Loucy (cell line): Measurements from ENCODE around the gene BDKRB1.

Experiments used
- H2AFZ ChIP-seq: fragments of 200-600 bp; sonication (generic); 2 replicates; pipeline ENCODE4 v1.6.0; 2016; ENCODE audit warnings: antibody characterized with exemption, mild to moderate bottlenecking, low read length, moderate library complexity
- H3F3A ChIP-seq: fragments of 200-600 bp; 2 replicates; pipeline ENCODE4 v1.6.0; 2016; ENCODE audit warnings: antibody characterized with exemption, low read depth, mild to moderate bottlenecking
- H3K27me3 ChIP-seq: fragments of 200-600 bp; sonication (generic); 2 replicates; pipeline ENCODE4 v1.6.1; 2014; ENCODE audit warnings: low read length, mild to moderate bottlenecking; ENCODE audit not compliant: insufficient read depth, poor library complexity, severe bottlenecking
- H3K36me3 ChIP-seq: fragments of 200-600 bp; sonication (generic); 2 replicates; pipeline ENCODE4 v1.6.1; 2016; ENCODE audit warnings: low read length; ENCODE audit not compliant: insufficient read depth
- H3K4me1 ChIP-seq: fragments of 200-600 bp; sonication (generic); 2 replicates; pipeline ENCODE4 v1.5.1; 2014; ENCODE audit warnings: low read length, mild to moderate bottlenecking; ENCODE audit not compliant: insufficient read depth, poor library complexity, severe bottlenecking
- H3K4me2 ChIP-seq: fragments of 200-600 bp; sonication (generic); 2 replicates; pipeline ENCODE4 v1.6.0; 2014; ENCODE audit warnings: antibody characterized with exemption, low read length, low read depth, mild to moderate bottlenecking; ENCODE audit not compliant: poor library complexity, severe bottlenecking
- H3K4me3 ChIP-seq: fragments of 200-600 bp; sonication (generic); 2 replicates; pipeline ENCODE4 v1.5.1; 2014; ENCODE audit warnings: low read length, mild to moderate bottlenecking, mixed read lengths; ENCODE audit not compliant: poor library complexity, severe bottlenecking
- H3K79me2 ChIP-seq: fragments of 200-600 bp; sonication (generic); 2 replicates; pipeline ENCODE4 v1.6.1; 2014; ENCODE audit warnings: low read length; ENCODE audit not compliant: insufficient read depth
- H3K9ac ChIP-seq: fragments of 200-600 bp; sonication (generic); 2 replicates; pipeline ENCODE4 v1.6.0; 2014; ENCODE audit warnings: mild to moderate bottlenecking, low read depth, low read length, moderate library complexity; ENCODE audit not compliant: poor library complexity, severe bottlenecking
- H3K9me2 ChIP-seq: fragments of 200-600 bp; sonication (generic); replicated peaks from 2 replicates; pipeline ENCODE4 v1.6.1; 2016; ENCODE audit warnings: low read depth, low read length, mixed read lengths
- H3K9me3 ChIP-seq: fragments of 200-600 bp; sonication (generic); 2 replicates; pipeline ENCODE4 v1.6.1; 2014; ENCODE audit warnings: mild to moderate bottlenecking, antibody characterized with exemption, low read length, low read depth; ENCODE audit not compliant: insufficient read depth
- H4K20me1 ChIP-seq: fragments of 200-600 bp; sonication (generic); 2 replicates; pipeline ENCODE4 v1.6.0; 2014; ENCODE audit warnings: antibody characterized with exemption, low read length, mild to moderate bottlenecking; ENCODE audit not compliant: insufficient read depth, poor library complexity, severe bottlenecking
- CTCF ChIP-seq: fragments of 200-600 bp; sonication (generic); conservative IDR thresholded peaks from 2 replicates; pipeline ENCODE4 v1.5.1; 2014; ENCODE audit warnings: mild to moderate bottlenecking, antibody characterized with exemption, low read length
- EZH2phosphoT487 ChIP-seq: fragments of 200-600 bp; IDR thresholded peaks from 2 replicates; pipeline ENCODE4 v1.6.1; 2018; ENCODE audit warnings: antibody characterized with exemption, mild to moderate bottlenecking, moderate library complexity, borderline replicate concordance

The BDKRB1 gene

GRCh38 chr14:96225745-96226151, 30.3 kb upstream of the BDKRB1 start:
- no peak overlapping the region for H3K9ac ChIP-seq
- H3K4me3 ChIP-seq: no peak overlapping the region
- no peaks in the 10 kb centered on the region for H3K4me1 ChIP-seq
- no peak overlapping the region for H2AFZ ChIP-seq
- H3K36me3 ChIP-seq: no peaks in the 10 kb centered on the region
- no peak for TF ChIP-seq EZH2phosphoT487
- TF ChIP-seq CTCF: no peak
- no peaks in the 10 kb centered on the region for H3K27me3 ChIP-seq
- no peaks in the 10 kb centered on the region for H3F3A ChIP-seq
- no peaks in the 10 kb centered on the region for H4K20me1 ChIP-seq
- H3K79me2 ChIP-seq: no peaks in the 10 kb centered on the region
- no peaks in the 10 kb centered on the region; the same call in 1 of the 2 replicates for H3K9me3 ChIP-seq
- no peak overlapping the region for H3K4me2 ChIP-seq
- H3K9me2 ChIP-seq: no peaks in the 10 kb centered on the region

- Histone ChIP-seq H2AFZ (no peak overlapping the region), H3K4me3 (no peak overlapping the region), H3K4me2 (no peak overlapping the region), H3K79me2 (no peaks in the 10 kb centered on the region), H3K9me3 (no peaks in the 10 kb centered on the region; the same call in 1 of the 2 replicates), H3K27me3 (no peaks in the 10 kb centered on the region), H3F3A (no peaks in the 10 kb centered on the region), H3K36me3 (no peaks in the 10 kb centered on the region), H3K4me1 (no peaks in the 10 kb centered on the region), H4K20me1 (no peaks in the 10 kb centered on the region), H3K9ac (no peak overlapping the region), H3K9me2 (no peaks in the 10 kb centered on the region)
- TF ChIP-seq CTCF (no peak), EZH2phosphoT487 (no peak)
Measured at GRCh38 chr14:96227428-96227827, 28.6 kb upstream of the BDKRB1 start.

GRCh38 chr14:96229315-96229714, 26.7 kb upstream of the BDKRB1 start:
- Histone ChIP-seq H3K9me2 (no peaks in the 10 kb centered on the region), H3K9ac (no peak overlapping the region), H3K4me2 (no peak overlapping the region), H4K20me1 (no peaks in the 10 kb centered on the region), H2AFZ (no peak overlapping the region), H3K4me3 (no peak overlapping the region), H3K4me1 (no peaks in the 10 kb centered on the region), H3K27me3 (no peaks in the 10 kb centered on the region), H3K9me3 (no peaks in the 10 kb centered on the region; the same call in 1 of the 2 replicates), H3F3A (no peaks in the 10 kb centered on the region), H3K79me2 (no peaks in the 10 kb centered on the region), H3K36me3 (no peaks in the 10 kb centered on the region)
- TF ChIP-seq CTCF (no peak), EZH2phosphoT487 (no peak)
